Inflammatory macrophage treated with lipopolysaccharide for 4 hours (primary cell): Measurements from ENCODE around the gene ALDH1A1.

Source experiments
- DNase-seq: peaks from one replicate; pipeline ENCODE4 v3.0.0-alpha.2; 2020

The ALDH1A1 gene

DNA sequence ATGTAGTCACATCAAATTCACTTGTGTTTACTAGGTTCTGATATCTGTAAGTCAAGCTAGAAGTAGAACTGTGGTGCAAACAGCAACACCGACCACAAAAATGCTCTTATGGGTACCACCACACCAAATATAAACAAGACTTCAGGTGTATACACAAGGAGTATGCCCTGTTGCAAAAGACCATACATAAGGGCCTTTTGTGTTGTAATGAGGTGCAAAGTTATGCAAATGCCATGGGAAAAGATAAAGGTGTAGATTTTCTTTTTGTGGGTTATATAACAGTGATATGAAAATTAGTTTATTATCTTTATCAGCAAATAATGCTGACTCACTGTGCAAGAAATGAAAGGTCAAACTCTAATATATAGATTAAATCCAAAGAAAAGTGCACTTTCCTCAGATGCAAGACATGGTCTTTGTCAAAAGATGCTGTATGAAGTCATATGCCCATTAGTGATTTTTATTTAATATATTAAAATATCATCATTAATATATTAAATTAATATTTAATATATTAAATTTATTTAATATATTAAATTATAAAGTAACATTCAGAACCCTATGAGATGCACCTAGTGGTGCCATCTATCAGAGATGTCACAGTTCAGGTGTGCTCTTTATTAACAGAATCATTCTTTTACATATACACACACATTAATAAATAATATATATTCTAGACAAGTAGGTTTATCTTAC, 26.7 kb upstream of the ALDH1A1 start:
- no peak for DNase-seq

GRCh38 chr9:72978744-72979143, 25.9 kb upstream of the ALDH1A1 start:
- no peak for DNase-seq

DNA sequence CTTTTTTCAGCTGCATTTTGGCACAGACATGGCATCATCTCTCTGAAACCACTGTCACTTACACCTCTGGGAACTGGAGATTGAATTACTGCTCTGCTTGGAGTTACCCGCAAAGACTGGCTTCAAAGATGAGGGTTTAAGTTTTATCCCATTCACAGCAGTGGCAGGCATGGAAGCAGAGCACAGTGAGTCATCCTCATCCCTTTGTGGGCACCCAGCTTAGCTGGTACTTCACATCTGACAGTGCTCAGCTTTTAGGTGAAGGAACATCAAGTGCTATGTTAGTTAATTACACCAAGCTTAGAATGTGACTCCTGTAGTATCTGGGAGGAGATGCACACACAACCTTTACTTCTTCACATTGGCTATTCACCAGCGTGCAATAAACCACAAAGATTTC, 24.8 kb upstream of the ALDH1A1 start:
- no peak for DNase-seq

DNA sequence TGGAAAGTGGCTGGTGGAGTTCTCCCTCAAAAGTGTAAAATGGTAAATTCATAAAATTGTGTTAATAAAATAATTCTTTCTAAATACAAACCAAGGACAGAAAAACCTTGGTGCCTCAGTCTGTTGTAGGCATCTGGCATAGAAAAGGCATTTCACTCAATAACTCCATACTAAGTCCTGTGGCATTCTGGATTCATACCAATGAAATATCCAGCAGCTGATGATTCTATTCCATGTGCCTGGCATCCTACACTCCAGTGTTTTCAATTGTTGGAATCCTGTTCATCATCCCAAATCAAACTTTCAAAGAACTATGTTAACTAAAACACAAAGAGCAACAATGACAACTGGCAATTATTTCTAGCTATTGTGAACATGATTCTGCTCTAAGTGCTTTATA, 21.6 kb upstream of the ALDH1A1 start:
- DNase-seq, result no peak

GRCh38 chr9:72972636-72973035, 19.8 kb upstream of the ALDH1A1 start:
- DNase-seq, result no peak

- no peak for DNase-seq
Observed at GRCh38 chr9:72971411-72971810, 18.6 kb upstream of the ALDH1A1 start.

DNA sequence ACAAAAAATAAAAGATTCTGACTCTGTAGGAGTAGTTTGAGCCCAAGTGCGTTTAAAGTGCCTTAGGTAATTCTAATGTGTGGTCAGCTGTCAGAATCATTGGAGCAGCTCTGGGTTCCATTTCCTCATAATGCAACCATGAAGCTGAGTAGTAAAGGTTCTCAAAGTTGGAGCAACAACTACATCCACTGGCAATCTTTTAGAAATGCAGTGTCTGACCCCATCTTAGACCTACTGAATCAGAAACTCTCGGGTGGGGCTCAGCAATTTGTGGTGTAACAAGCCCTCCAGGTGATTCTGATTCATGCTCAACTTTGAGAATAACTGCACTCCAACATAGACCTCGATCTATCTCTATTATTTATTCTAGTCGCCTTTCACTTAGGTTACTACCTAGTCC, 7.6 kb upstream of the ALDH1A1 start:
- DNase-seq, result peak; percentile 59

DNA sequence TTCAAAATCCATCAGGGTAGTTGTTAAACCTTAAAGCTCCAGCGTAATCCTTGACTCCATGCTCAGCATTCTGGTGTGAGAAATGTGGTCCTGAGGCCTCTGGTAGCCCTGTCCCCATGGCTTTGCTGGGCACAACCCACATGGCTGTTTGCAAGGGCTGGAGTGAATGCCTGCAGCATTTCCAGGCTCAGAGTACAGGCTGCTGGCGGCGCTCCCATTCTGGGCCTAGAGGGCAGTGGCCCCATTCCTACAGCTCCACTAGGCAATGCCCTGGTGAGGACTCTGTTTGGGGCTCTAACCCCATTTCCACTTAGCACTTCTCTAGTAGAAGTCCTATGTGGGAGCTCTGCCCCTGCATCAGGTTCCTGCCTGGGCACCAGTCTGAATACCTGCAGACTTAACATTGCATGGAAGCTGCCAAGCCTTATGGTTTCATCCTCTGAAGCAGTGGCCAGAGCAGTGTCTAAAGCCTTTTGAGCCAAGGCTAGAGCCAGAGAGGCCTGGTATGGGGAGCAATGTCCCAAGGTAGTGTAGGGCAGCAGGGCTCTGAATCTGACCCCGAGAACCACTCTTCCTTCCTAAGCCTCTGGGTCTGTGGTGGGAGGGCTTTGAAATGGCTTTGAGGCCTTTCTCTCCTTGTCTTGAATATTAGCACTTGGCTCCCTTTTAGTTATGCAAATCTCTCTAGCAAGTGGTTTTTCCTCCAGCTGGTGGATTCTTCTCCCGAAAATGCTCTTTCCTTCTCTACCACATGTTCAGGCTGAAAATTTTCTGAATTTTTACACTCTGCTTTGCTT, 5.8 kb upstream of the ALDH1A1 start:
- DNase-seq, result no peak

DNA sequence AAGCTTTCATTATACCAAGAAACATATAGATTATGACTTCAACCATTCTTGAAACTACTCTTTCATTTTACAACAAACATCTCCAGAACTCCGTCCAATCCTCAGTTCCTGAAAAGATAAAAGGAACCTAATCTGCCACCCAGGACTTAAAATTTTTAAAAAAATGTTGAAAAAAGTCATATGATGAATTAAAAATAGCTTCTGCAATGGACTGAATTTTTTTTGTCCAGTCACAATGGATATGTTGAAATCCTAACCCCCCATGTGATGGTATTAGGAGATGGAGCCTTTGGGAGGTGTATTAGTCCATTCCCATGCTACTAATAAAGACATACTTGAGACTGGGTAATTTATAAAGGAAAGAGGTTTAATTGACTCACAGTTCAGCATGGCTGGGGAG, 2.7 kb upstream of the ALDH1A1 start:
- DNase-seq, result peak; percentile 46

GRCh38 chr9:72955126-72955455, 2.2 kb upstream of the ALDH1A1 start:
- no peak for DNase-seq

- DNase-seq, result peak; percentile 54
Observed at GRCh38 chr9:72954431-72955125, 1.7 kb upstream of the ALDH1A1 start.

- DNase-seq, result no peak
Observed at GRCh38 chr9:72952381-72952690, 517 bp downstream of the ALDH1A1 start.

- peak; percentile 87 for DNase-seq
Observed at GRCh38 chr9:72951520-72952380, 1.1 kb downstream of the ALDH1A1 start.

GRCh38 chr9:72950875-72951442, 1.9 kb downstream of the ALDH1A1 start:
- no peak for DNase-seq

- no peak for DNase-seq
Observed at GRCh38 chr9:72949918-72950325, 2.9 kb downstream of the ALDH1A1 start.

DNA sequence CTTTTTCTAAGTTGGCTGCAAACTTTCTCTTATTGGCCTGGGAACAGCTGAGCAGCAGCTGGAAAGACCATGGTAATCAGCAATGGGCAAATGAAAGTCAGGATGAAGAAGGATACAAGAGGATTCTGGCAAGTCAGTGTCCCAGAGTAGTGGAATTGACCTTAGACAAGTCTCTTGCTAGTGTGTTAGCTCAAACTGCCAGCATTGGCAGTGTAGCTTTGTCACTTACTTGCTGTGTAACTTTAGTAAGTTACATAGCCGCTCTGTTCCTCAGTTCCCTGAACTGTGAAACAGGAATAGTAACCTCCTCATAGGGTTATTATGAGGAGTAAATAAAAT, 3.6 kb downstream of the ALDH1A1 start:
- no peak for DNase-seq

DNA sequence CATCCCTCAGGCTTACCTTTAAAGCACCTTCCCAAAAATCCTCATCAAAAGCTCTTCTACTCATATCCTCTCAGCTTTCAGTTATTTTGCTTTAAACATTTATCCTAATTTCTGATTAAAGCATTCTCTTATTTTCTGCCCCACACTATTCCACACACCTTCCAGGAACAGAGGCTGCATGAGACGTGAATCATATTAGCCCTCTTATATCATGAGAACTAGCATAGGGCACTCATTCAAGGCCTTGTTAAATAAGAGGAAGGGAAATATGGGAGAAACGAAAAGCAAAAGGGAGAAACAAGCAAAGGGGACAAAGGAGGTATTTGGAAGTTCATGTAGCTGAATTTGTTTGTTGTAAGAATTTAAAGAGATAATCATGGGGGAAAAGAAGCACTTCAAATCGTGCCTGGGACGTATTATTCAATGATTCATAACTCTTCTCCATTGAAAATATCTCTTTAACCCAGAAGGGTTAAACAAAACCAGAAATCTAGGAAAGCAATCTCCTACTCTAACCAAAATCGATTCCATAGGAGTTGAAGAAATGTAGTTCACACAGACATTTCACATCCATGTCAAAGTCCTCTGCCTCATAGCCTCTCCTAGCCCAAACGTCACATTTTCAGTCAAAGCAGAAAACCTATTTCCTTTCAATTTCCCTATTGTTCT, 4.1 kb downstream of the ALDH1A1 start:
- peak; percentile 26 for DNase-seq

DNA sequence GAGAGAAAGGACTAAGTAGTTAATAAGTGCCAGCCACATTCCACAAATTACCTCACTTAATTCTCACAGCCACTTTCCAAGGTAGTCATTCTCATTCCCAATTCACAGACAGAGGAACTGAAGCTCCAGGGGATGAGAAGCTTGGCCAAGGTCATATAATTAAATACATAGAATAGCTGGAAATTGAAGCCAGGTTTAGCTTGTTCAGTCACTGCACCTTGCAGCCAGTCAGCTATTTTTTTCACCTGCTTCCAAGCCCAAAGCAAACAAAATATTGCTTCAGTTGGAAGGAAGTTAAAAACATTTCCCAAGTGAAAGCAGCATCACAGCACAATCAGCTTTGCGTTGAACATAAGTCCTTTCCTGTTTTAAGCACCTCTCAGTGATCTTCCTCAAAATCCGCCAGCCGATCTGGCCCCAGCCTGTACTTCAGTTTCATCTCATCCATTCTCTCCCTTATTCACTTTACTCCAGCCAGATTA, 4.8 kb downstream of the ALDH1A1 start:
- DNase-seq, result peak; percentile 21

DNA sequence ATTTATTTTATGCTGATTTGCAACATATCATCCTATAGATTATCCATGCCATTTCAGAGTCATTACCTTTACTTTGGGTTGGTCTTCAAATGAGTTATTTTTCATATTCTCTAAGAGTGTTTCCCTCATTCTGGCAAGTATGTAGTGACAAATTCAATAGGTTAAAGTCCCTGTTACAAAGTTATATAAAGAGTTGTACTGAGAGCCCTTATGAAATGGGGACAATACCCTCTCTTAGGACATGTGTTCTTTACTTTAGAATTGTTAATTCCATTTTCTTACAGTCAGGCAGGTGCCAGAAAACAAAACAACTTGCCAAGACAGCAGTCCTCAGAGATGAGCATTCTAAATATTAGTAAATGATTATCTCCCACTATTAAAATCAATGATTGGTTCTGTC, 6.0 kb downstream of the ALDH1A1 start:
- no peak for DNase-seq

GRCh38 chr9:72946318-72946717, 6.5 kb downstream of the ALDH1A1 start:
- DNase-seq, result no peak

GRCh38 chr9:72945391-72945790, 7.5 kb downstream of the ALDH1A1 start:
- DNase-seq, result no peak

DNA sequence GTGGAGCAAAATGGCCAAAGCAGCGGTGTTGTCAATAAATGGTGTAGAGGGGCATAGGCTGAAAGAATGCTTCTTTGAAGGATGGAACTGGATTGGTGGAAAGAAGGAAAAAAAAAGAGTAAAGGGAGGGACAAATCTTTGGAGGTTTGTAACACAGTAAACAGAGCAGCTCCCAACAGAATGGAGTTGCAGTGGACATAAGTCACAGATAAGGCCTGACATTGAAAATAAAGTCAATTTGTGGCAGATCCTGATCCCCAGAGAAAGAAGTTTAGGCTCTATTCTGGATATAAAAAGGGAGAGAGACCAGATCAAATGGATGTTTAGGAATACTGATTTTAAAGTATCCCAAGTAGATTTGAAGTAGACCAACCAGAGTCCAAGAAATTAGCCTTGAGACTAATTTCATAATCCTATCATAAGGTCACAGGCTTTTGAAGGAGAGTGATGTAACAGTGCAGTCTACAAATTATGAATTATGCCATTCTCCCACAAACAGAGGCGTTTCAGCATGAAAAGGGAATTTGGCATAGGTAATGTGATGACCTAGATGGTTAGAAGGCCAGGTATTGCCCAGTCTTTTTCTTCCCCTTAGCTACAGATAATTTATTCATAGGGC, 8.9 kb downstream of the ALDH1A1 start:
- DNase-seq, result peak; percentile 35
